ENCODE measurements around the gene LY86. TPM values are rescaled to one million over a fixed set of nuclear protein-coding genes. Genes with fewer than 3 reads are reported as not detected.

LY86 gene
- total and polyA plus RNA-seq, 9 of the 15 experiments (the other 6 are each of a cell fraction or from before 2014, with no cell fraction given): 0.08 to 0.20 TPM; not detected in 7

DNA sequence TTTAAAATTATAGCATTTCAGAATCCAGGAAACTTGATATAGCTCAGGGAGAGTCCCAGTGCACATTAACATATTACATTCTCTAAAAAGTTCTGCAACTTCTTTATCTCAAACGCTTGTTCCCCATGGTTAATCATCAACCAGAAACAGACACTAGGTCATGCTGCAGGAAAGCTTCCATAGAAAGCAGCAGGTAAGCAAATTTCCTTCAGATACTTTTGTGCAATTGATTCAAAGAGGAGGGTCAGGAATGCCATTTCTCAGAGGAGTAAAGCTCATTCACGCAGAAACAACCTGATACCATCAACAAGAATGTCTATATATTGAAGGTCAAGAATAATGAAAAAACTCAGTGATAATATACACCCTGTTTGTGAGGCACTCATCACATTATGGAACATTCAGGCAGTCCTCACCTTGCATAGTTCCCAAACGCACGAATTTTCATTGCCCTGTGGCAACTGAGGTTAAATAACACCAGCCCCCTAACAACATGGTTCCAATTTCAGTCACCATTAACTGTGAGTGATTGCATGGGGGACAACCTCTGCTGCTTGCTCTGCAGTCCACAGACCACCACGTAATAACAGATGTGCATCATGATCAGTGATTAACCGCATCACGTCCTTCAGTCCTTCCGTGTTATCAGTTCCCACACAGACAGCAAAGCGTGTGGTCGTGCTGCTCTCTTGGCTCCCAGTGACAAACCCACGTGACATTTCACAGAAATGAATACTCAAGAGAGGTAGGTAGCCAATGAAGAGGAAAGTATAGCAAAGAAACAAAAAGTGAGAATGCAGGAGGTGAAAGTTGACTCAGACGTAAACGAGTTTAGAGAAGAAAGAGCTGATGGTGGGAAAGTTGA lies 95.7 kb downstream of the LY86 start (continued):
- TF ChIP-seq FOXJ2 (tag; IDR thresholded peaks at IDR 0.05) (no peak), ZNF217 (CRISPR knock-in tag; IDR thresholded peaks at IDR 0.05) (no peak), ZNF589 (CRISPR knock-in tag; IDR thresholded peaks at IDR 0.05; ENCODE audit: low read depth) (peak; percentile 64; the same call in 1 of the 2 replicates), PHB2 (IDR thresholded peaks at IDR 0.05; ENCODE audit: low read depth) (peak; percentile 63; the same call in 1 of the 2 replicates), ATF7 (IDR thresholded peaks at IDR 0.05) (peak; percentile 75), MEIS2 (IDR thresholded peaks at IDR 0.05; ENCODE audit: partially characterized antibody) (peak; percentile 84), HSF4 (CRISPR knock-in tag; IDR thresholded peaks at IDR 0.05; ENCODE audit: borderline replicate concordance) (no peak), HDAC6 (IDR thresholded peaks at IDR 0.05; ENCODE audit: low read depth, low read length) (no peak), PTBP1 (IDR thresholded peaks at IDR 0.05; ENCODE audit: low read depth, low read length) (no peak), LARP7 (IDR thresholded peaks at IDR 0.05) (no peak), ZNF431 (CRISPR knock-in tag; IDR thresholded peaks at IDR 0.05) (no peak)
- TF ChIP-seq, protein P1, sequence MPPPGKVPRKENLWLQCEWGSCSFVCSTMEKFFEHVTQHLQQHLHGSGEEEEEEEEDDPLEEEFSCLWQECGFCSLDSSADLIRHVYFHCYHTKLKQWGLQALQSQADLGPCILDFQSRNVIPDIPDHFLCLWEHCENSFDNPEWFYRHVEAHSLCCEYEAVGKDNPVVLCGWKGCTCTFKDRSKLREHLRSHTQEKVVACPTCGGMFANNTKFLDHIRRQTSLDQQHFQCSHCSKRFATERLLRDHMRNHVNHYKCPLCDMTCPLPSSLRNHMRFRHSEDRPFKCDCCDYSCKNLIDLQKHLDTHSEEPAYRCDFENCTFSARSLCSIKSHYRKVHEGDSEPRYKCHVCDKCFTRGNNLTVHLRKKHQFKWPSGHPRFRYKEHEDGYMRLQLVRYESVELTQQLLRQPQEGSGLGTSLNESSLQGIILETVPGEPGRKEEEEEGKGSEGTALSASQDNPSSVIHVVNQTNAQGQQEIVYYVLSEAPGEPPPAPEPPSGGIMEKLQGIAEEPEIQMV (tag; conservative IDR thresholded peaks at IDR 0.05; ENCODE audit: low read depth): no peak
- TF ChIP-seq, protein P2, sequence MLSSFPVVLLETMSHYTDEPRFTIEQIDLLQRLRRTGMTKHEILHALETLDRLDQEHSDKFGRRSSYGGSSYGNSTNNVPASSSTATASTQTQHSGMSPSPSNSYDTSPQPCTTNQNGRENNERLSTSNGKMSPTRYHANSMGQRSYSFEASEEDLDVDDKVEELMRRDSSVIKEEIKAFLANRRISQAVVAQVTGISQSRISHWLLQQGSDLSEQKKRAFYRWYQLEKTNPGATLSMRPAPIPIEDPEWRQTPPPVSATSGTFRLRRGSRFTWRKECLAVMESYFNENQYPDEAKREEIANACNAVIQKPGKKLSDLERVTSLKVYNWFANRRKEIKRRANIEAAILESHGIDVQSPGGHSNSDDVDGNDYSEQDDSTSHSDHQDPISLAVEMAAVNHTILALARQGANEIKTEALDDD (IDR thresholded peaks at IDR 0.05): peak; percentile 65; the same call in 1 of the 2 replicates
- TF ChIP-seq, protein P3, sequence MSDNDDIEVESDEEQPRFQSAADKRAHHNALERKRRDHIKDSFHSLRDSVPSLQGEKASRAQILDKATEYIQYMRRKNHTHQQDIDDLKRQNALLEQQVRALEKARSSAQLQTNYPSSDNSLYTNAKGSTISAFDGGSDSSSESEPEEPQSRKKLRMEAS (CRISPR knock-in tag; IDR thresholded peaks at IDR 0.05): peak; percentile 88
- TF ChIP-seq, protein P4, sequence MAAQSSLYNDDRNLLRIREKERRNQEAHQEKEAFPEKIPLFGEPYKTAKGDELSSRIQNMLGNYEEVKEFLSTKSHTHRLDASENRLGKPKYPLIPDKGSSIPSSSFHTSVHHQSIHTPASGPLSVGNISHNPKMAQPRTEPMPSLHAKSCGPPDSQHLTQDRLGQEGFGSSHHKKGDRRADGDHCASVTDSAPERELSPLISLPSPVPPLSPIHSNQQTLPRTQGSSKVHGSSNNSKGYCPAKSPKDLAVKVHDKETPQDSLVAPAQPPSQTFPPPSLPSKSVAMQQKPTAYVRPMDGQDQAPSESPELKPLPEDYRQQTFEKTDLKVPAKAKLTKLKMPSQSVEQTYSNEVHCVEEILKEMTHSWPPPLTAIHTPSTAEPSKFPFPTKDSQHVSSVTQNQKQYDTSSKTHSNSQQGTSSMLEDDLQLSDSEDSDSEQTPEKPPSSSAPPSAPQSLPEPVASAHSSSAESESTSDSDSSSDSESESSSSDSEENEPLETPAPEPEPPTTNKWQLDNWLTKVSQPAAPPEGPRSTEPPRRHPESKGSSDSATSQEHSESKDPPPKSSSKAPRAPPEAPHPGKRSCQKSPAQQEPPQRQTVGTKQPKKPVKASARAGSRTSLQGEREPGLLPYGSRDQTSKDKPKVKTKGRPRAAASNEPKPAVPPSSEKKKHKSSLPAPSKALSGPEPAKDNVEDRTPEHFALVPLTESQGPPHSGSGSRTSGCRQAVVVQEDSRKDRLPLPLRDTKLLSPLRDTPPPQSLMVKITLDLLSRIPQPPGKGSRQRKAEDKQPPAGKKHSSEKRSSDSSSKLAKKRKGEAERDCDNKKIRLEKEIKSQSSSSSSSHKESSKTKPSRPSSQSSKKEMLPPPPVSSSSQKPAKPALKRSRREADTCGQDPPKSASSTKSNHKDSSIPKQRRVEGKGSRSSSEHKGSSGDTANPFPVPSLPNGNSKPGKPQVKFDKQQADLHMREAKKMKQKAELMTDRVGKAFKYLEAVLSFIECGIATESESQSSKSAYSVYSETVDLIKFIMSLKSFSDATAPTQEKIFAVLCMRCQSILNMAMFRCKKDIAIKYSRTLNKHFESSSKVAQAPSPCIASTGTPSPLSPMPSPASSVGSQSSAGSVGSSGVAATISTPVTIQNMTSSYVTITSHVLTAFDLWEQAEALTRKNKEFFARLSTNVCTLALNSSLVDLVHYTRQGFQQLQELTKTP (IDR thresholded peaks at IDR 0.05; ENCODE audit: low read depth in 1 of 2, partially characterized antibody in 2 of 2): peak in 1 of 2 experiments; percentile 44
